Aorta (tissue), 5 donors: ENCODE data around the gene AURKAIP1. TPM values are rescaled to one million over a fixed set of nuclear protein-coding genes. Genes with fewer than 3 reads are reported as not detected.

Experiments
- ATAC-seq: fragments of 200-7000 bp; cut with Tn5 transposase; one replicate; pipeline ENCODE4 v1.9.1; 2022; ENCODE audit warnings: moderate library complexity; ENCODE audit not compliant: low FRiP score
- DNase-seq, 2 donors: peaks; one replicate each; pipeline ENCODE4 v3.0.0-alpha.2; 2020
- H3K27ac ChIP-seq, 2 donors: one replicate each; pipeline ENCODE4 v1.5.1; 2013; ENCODE audit warnings: low read length in 2 of 2, mild to moderate bottlenecking in 2 of 2, moderate library complexity in 2 of 2, control low read depth in 1 of 2, inconsistent platforms in 1 of 2, low read depth in 1 of 2
- H3K27me3 ChIP-seq, 2 donors: one replicate each; pipeline ENCODE4 v1.6.1; 2013; ENCODE audit warnings: control low read depth in 1 of 2, low read length in 1 of 2, mild to moderate bottlenecking in 1 of 2, moderate library complexity in 1 of 2; ENCODE audit not compliant: insufficient read depth in 2 of 2, control insufficient read depth in 1 of 2
- H3K36me3 ChIP-seq, 2 donors: one replicate each; pipeline ENCODE4 v1.6.1; 2013; ENCODE audit warnings: control low read depth in 1 of 2, low read length in 1 of 2, mild to moderate bottlenecking in 1 of 2; ENCODE audit not compliant: insufficient read depth in 2 of 2, control insufficient read depth in 1 of 2
- H3K4me1 ChIP-seq, 2 donors: one replicate each; pipeline ENCODE4 v1.6.1; 2013; ENCODE audit warnings: low read length in 2 of 2, control low read depth in 1 of 2, mild to moderate bottlenecking in 1 of 2, moderate library complexity in 1 of 2; ENCODE audit not compliant: insufficient read depth in 2 of 2, control insufficient read depth in 1 of 2
- H3K4me3 ChIP-seq, 2 donors: one replicate each; pipeline ENCODE4 v1.5.1; 2013; ENCODE audit warnings: low read length in 2 of 2, control low read depth in 1 of 2, mild to moderate bottlenecking in 1 of 2
- H3K9me3 ChIP-seq: one replicate; pipeline ENCODE4 v1.6.1; 2013; ENCODE audit warnings: mild to moderate bottlenecking, low read length; ENCODE audit not compliant: control insufficient read depth
- WGBS, 2 donors: extraction: QIAGEN DNeasy Blood & Tissue Kit; methylation state at CpG; one replicate each; pipeline ENCODE4 v1.1.7; 2013; 5-methylcytosine and 5-hydroxymethylcytosine counted together
- intact Hi-C, 2 donors: fragments of 100-400 bp; cut with DNase I; formaldehyde crosslinking; loops; one replicate each; pipeline versions ENCODE4 v1.14.2 to v1.15.0; 2022
- polyA plus RNA-seq, 2 donors: library from polyadenylated mRNA; stranded (reverse); fragments of 200-250 nt; gene quantifications; one replicate each; pipeline ENCODE4 v1.2.3, GENCODE V29; 2013
- total RNA-seq, 2 donors: library from RNA; stranded (reverse); fragmentation: NEBNext Ultra II Directional; extraction: Animal tissue kit (Norgen Biotek cat#: 25700); gene quantifications; one replicate each; pipeline ENCODE4 v1.2.1, GENCODE V29; 2021
- donor health status: healthy with polysubstance abuse.
- donor health status: Bipolar disorder and iron deficiency.
- donor health status: DM: no; HTN: no; CAD: no.
- donor health status: DM: no; HTN: no; CAD: no.
- donor health status: DM: yes; HTN: yes; CAD: no.

The AURKAIP1 gene
- total and polyA plus RNA-seq, 4 donors: 59.6 to 154 (median 92.2) TPM

DNA sequence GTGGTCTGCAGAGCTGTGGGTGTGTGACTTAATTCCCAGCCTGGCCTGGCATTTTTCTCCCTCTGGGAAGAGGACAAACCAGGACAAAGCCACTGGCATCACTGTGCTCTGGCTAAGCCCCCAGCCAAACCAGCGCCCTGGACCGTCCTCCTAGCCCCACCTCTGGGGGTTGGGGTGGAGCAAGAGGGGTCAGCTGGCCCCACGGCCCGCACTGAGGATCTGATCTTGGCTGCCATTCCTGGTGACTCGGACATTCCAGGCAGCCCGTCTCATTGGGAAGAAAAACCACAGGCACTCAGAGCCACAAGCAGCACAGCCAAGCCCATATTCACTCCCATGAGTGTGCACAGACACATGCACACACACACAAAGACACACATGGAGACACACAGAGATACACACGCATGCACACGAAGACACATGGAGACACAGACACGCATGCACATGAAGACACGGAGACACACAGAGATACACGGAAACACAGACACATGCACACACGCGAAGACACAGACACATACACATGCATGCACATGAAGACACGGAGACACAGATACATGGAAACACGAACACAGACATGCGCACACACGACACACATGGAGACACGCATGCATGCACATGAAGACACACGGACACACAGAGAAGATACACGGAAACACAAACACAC, 14.4 kb downstream of the AURKAIP1 start:
- WGBS, 2 donors: 48 to 51% methylated on average over 20 of the region's 20 CpGs
- intact Hi-C loops: no loop called here
- DNase-seq: peak; percentile 93
- H3K9me3 ChIP-seq: no peaks in the 10 kb centered on the region
- H3K4me1 ChIP-seq: no peaks in the 10 kb centered on the region
- no peak overlapping the region for H3K4me3 ChIP-seq
- peak overlapping the region; percentile 45 to 49 for H3K27ac ChIP-seq
- no peaks in the 10 kb centered on the region for H3K36me3 ChIP-seq
- H3K27me3 ChIP-seq: no peaks in the 10 kb centered on the region
- peak; percentile 80 for ATAC-seq

- Histone ChIP-seq H3K27ac (peak overlapping the region; percentile 45 to 98), H3K4me3 (no peak overlapping the region), H3K36me3 (no peaks in the 10 kb centered on the region), H3K9me3 (no peaks in the 10 kb centered on the region), H3K27me3 (no peaks in the 10 kb centered on the region), H3K4me1 (no peaks in the 10 kb centered on the region)
- intact Hi-C loops: no loop called here
- WGBS, 2 donors: 16 to 17% methylated on average over 25 to 28 of the region's 28 CpGs
- DNase-seq (peak in 1 of 2 donors; percentile 83), ATAC-seq (peak; percentile 45)
Measured at GRCh38 chr1:1359664-1360468, 15.1 kb downstream of the AURKAIP1 start.

DNA sequence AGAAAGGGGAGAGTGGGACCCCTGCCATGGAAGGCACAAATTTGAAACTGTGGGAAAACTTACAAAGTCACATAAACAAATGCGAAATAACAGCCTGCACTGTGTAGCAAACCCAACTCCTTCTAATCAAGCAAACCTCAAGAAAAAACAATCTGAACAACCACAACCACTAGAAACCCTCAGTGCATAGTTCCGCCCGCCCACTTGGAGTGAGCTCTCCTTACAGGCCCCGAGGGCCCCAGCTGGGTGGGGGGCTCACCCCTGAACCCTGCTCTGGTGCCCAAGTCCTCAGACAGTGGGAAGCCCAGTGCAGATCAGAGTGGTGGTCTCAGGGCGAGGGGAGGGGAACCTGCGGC, 15.7 kb downstream of the AURKAIP1 start:
- Histone ChIP-seq H3K36me3 (no peaks in the 10 kb centered on the region), H3K4me3 (no peak overlapping the region), H3K27ac (peak overlapping the region; percentile 45 to 98), H3K4me1 (no peaks in the 10 kb centered on the region), H3K27me3 (no peaks in the 10 kb centered on the region), H3K9me3 (no peaks in the 10 kb centered on the region)
- WGBS, 2 donors: 34 to 45% methylated on average over 6 of the region's 6 CpGs
- ATAC-seq (peak; percentile 31), DNase-seq (peak in 1 of 2 donors; percentile 67)
- intact Hi-C loops: no loop called here

GRCh38 chr1:1358433-1359271, 16.4 kb downstream of the AURKAIP1 start, which contains the start of gene MXRA8:
Gene MXRA8 (minus strand): TSS chr1:1358555. CDS start chr1:1358504, 51 bp downstream.
- H3K27me3 ChIP-seq: no peaks in the 10 kb centered on the region
- 10 to 12% methylated on average over 27 to 29 of the region's 29 CpGs for WGBS, 2 donors
- H3K4me3 ChIP-seq: peak within 1 kb of the TSS; percentile 67 to 73
- no peaks in the 10 kb centered on the region for H3K9me3 ChIP-seq
- DNase-seq (peak; percentile 89 to 93), ATAC-seq (peak; percentile 84)
- intact Hi-C loops: no loop called here
- H3K27ac ChIP-seq: peak within 1 kb of the TSS; percentile 64 to 98
- H3K36me3 ChIP-seq: no peaks in the 10 kb centered on the region
- H3K4me1 ChIP-seq: no peaks in the 10 kb centered on the region

GRCh38 chr1:1357871-1358432, 17.1 kb downstream of the AURKAIP1 start:
- no peaks in the 10 kb centered on the region for H3K4me1 ChIP-seq
- WGBS, 2 donors: 3 to 7% methylated on average over 13 to 18 of the region's 18 CpGs
- intact Hi-C loops: no loop called here

DNA sequence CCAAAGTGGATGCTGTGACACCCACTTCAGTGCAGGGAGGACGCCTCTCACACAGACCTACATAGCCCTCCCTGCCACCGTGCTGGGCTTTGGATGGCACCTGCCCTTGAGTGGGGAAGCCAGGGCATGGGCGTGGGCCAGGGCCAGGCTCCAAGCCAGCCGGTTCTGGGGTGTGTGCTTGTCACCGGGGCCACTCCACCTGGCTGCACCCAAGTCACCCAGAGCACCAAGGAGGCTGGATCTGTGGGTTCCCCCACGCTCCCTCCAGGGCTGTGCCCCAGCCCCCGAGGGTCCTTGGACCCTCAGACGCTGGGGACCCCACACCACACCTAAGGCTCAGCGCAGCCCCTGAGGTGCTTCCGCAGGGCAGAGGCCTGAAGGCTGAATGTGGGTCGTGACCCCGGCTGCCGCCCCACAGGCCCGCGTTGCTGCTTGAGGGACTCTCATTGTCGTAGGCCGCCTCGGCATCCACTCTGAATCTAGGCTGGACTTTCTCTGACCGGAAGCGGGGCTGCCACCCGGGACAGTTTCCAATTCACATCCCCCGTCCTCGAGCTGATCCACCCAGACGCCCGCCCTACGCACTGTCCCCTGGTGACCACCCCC, 18.1 kb downstream of the AURKAIP1 start:
- no peaks in the 10 kb centered on the region for H3K9me3 ChIP-seq
- peak overlapping the region; percentile 67 to 73 for H3K4me3 ChIP-seq
- peak overlapping the region in 1 of 2 donors; percentile 98 for H3K27ac ChIP-seq
- 7 to 8% methylated on average over 26 of the region's 26 CpGs for WGBS, 2 donors
- no peaks in the 10 kb centered on the region for H3K36me3 ChIP-seq
- ATAC-seq (no peak), DNase-seq (no peak)
- H3K4me1 ChIP-seq: no peaks in the 10 kb centered on the region
- no peaks in the 10 kb centered on the region for H3K27me3 ChIP-seq
- intact Hi-C loops: no loop called here

More at GRCh38 chr1:1357871-1358432, 17.1 kb downstream of the AURKAIP1 start:
- ATAC-seq: no peak
- H3K27me3 ChIP-seq: no peaks in the 10 kb centered on the region
- DNase-seq: no peak
- peak overlapping the region; percentile 64 to 98 for H3K27ac ChIP-seq
- H3K9me3 ChIP-seq: no peaks in the 10 kb centered on the region
- H3K36me3 ChIP-seq: no peaks in the 10 kb centered on the region
- H3K4me3 ChIP-seq: peak overlapping the region; percentile 67 to 73

- WGBS, 2 donors: 19 to 22% methylated on average over 8 of the region's 8 CpGs
- no peak for DNase-seq
- no peak for ATAC-seq
- intact Hi-C loops: no loop called here
- H3K27ac ChIP-seq: no peak overlapping the region
- H3K27me3 ChIP-seq: no peaks in the 10 kb centered on the region
- no peaks in the 10 kb centered on the region for H3K36me3 ChIP-seq
- H3K4me3 ChIP-seq: peak overlapping the region in 1 of 2 donors; percentile 67
- H3K4me1 ChIP-seq: no peaks in the 10 kb centered on the region
- H3K9me3 ChIP-seq: no peaks in the 10 kb centered on the region
Measured at GRCh38 chr1:1356166-1356795, 18.7 kb downstream of the AURKAIP1 start.
